Stimulated activated CD8-positive, alpha-beta memory T cell treated with anti-CD3 and anti-CD28 coated beads, Interleukin-7, amount 100 ng/mL, for 4 hours (primary cell): ENCODE measurements around the gene WNK2.

Experiments
- DNase-seq, 2 donors: peaks; one replicate each; pipeline ENCODE4 v3.0.0-alpha.2; 2020; ENCODE audit warnings: low read depth in 2 of 2

The WNK2 gene

GRCh38 chr9:93265972-93266371 lies 82.0 kb downstream of the WNK2 start:
- DNase-seq, result no peak

DNA sequence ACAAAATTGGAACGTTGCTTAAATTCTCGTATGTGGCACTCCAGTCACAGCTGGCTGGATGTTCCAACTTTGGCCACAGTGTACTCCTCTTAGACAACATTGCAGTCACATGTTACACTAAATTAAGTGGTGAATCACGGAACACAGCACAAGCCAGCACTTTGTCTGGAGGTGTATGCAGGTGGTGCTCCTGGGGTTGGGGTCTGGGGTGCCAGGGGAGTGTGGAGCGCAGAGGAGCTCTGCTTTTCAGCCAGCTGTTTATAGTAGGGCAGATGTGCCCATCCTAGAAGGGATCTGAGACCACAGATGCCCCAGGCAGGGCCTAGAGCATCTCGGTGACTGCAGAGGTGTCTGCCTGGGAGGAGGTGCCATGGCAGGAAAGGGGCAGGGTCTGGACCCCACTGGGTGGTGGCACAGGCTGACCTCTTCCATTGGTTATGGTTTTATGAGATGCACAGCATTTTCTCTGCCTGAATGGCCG lies 82.6 kb downstream of the WNK2 start:
- DNase-seq, result no peak

GRCh38 chr9:93267091-93267541 lies 83.2 kb downstream of the WNK2 start:
- no peak for DNase-seq

DNA sequence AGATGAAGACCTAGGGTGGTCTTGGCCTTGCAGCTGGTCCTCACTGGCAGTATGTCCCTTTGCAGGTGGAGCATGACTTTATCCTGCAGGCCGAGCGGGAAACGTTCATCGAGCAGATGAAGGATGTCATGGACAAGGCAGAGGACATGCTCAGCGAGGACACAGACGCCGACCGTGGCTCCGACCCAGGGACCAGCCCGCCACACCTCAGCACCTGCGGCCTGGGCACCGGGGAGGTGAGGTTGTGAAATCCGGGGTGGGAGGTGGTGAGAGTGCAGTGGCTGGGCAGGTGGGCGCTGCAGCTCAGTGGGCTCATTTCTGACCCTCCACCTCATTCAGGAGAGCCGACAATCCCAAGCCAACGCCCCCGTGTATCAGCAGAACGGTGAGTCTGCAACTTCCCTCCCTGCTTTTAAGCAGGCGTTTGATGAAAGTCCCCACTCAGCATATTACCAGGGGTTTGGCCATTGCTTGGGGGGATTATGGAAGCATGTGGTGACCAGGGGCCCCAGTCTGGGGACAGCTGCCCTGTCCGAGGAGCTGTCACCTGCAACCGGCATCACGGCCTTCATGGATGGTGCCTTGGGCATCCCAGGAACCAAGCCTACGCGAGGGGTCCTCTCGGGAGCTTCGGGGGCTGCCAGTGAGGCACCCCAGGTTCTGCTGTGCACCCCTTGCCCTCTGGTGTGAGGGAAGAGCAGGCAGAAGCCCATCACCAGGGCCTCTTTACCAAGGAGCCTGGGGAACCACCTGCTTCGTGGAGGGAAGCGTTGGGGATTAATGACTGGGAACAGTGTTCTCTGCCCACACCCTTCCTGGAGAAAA lies 84.0 kb downstream of the WNK2 start:
- DNase-seq, result no peak

GRCh38 chr9:93268551-93269314 lies 84.8 kb downstream of the WNK2 start:
- DNase-seq, result peak in 1 of 2 donors; percentile 8

DNA sequence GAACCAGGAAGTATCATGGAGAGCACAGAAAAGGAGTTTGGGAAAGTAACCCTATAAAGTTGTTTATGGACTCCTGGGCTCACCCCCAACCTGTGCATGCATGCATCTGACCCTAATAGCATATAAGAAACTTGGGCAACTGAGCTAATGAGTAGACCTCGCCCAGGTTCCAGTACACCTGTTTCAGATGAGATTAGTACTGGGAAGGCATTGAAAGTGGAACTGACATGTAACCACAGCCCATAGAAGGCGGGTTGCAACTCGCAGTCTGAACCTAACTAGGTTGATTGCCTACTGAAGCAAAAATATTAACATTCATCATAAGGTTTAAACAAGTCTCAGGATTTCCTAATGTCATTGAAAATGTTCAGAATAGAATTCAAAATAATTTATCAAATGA lies 87.0 kb downstream of the WNK2 start:
- DNase-seq, result no peak

DNA sequence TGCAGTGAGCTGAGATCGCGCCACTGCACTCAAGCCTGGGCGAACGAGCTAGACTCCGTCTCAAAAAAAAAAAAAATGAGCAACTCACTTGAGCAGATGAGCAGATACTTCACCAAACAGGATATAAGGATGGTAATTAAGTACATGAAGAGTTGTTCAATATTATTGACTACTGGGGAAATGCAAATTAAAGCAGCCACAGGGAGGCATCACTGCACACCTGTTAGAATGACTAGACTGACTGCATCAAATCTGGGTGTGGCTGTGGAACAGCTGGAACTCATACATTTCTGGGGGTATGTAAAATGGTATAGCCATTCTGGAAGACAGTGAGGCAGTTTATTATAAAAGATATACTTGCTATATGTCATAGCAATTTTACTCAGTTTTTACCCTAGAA lies 93.0 kb downstream of the WNK2 start:
- DNase-seq, result no peak

DNA sequence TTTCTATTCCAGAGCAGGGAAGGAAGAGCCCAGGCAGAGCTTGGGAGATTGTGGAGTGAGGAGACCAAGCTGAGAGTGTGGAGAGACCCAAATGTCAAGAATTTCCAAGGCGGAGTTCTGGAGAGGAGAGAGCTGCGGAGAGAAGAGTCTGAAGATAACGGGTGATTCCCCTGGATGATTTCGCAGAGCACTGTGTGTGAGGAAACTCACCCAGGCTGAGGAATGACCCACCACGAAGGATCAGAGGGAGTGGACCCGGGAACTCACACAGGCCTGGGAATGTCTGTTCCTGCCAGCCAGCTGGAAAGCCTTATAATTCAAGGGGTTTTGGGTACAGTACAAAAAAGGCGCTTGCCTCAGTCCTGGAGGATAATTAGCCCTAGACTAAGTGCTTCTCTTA lies 94.2 kb downstream of the WNK2 start:
- DNase-seq, result no peak

GRCh38 chr9:93280661-93281259 lies 96.8 kb downstream of the WNK2 start:
- DNase-seq, result no peak

GRCh38 chr9:93286252-93287188 lies 102.6 kb downstream of the WNK2 start:
- no peak for DNase-seq

DNA sequence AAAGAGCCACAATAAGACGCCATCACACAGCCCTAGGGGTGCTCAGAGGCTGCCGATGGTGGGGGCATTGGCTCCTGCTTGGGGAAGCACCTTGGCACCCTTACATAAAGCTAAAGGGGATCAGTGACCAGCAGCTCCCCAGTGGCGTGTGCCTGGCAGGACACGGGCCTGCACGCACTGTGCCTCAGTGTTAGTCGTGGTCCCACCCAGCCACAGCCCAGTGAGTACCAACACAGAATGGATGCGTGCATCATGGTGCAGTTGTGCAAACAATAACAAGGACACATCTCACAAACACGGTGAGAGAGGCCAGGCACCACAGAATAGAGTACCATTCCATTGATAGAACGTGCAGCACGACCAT lies 103.2 kb downstream of the WNK2 start:
- no peak for DNase-seq

- no peak for DNase-seq
These were observed 103.7 kb downstream of the WNK2 start for GRCh38 chr9:93287593-93287992.

GRCh38 chr9:93288341-93288740 lies 104.4 kb downstream of the WNK2 start:
- no peak for DNase-seq

GRCh38 chr9:93288891-93289883 lies 105.2 kb downstream of the WNK2 start:
- no peak for DNase-seq

DNA sequence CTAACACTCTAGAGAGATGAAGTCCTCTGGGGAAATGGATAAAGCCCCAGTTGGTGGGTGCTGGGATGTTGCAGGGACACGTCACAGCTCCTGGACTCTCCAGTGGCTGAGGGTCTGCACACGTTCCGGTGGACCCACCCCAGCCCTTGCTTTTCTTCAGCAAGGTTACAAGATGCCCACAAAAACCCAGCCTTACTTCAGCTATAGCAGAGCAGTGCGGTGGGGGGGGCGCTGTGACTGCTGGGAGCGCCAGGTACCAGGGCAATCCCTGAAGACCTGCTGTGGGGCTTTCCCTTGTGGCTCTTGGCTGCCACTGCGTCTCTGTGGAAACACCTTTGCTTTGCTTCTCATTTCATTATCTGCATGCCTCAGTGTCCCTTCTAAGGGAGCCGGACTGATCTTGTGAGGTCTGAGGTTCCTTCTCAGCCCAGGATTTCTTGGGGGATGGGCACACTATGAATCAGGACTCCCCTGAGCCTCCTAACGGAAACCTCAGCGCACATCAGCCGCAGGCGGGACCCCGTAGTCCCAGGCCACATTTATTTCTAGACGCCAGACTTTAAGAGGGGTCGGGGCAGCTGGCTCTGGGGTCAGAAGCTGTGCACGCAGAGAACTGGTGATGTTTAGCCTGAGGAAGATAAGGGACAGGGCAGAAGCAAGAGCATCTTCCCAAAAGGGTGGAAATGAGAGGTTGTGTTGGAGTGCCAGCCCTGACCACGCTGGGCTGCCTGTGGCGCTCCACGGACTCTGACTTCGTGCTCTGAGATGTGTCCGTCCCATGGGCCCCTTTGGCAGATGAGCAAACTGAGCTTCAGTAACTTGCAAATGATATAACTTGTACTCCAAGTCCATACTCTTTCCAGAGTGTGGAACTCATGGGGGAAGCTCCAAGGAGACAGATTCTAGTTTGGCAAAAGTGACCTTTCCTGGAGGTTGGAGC lies 106.8 kb downstream of the WNK2 start:
- no peak for DNase-seq

DNA sequence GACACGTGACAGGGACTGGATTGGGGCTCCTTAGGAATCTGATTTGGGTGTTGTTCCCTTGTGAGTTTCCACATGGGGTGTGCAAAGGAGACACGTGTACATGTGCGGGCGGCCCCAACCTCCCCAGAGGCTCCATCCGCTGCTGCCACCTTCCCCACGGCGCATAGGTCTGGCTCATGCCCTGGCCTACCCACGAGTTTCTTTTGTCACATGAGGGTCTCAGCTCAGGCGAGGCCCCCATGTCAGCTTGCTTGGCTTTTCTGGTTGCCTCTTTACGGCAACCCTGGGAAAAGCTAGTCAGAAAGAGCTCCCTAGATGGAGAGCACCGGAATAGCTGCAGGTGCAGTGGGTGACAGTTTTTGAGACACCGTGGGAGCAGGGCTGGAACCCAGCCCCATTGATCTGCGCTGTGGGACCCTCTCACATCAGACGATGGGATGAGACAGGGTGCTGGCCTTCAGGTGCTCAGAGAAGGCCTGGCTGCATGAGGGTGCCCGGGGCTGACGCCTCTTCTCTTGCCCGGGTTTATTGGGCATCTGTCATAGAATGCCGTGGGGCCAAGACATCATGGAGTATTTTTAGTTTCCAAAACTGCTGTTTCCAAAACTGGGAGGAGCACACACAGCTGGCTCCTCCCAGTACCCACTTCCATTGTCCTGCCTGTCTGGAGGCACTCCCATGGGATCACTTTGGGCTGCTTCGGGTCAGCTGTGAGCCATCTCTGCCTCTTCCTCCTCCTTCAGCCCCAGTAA lies 107.8 kb downstream of the WNK2 start:
- DNase-seq, result no peak

GRCh38 chr9:93292288-93292615 lies 108.3 kb downstream of the WNK2 start:
- no peak for DNase-seq

DNA sequence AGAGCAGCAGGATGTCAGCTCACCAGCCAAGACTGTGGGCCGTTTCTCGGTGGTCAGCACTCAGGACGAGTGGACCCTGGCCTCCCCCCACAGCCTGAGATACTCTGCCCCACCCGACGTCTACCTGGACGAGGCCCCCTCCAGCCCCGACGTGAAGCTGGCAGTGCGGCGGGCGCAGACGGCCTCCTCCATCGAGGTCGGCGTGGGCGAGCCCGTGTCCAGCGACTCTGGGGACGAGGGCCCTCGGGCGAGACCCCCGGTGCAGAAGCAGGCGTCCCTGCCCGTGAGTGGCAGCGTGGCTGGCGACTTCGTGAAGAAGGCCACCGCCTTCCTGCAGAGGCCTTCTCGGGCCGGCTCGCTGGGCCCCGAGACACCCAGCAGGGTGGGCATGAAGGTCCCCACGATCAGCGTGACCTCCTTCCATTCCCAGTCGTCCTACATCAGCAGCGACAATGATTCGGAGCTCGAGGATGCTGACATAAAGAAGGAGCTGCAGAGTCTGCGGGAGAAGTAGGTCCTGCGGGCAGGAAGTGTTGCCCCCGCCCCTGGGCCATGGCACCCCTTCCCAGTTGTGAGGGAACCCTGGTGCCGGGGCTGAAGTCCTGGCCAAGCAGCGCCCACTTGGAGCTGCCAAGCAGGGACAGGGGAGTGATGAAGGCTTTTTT lies 108.9 kb downstream of the WNK2 start:
- no peak for DNase-seq
